A673 (cell line): ENCODE results near the gene ZNF319.

Source experiments
- CTCF ChIP-seq: fragments of 300-800, 200-600 bp; sonication (generic); conservative IDR thresholded peaks from 2 replicates; pipeline ENCODE4 v1.5.1; 2017; ENCODE audit warnings: low read depth, mild to moderate bottlenecking, antibody characterized with exemption, low read length, moderate library complexity, mixed read lengths
- EZH2 ChIP-seq: fragments of 200-600 bp; sonication (generic); IDR thresholded peaks from 2 replicates; pipeline ENCODE4 v1.6.1; 2017; ENCODE audit warnings: borderline replicate concordance, low read depth, mild to moderate bottlenecking, mixed read lengths, antibody characterized with exemption, low read length; ENCODE audit not compliant: poor library complexity, severe bottlenecking

GRCh38 chr16:57960310-57960709 is 40.2 kb downstream of the ZNF319 start:
- no peak for TF ChIP-seq CTCF
- TF ChIP-seq EZH2, result no peak
